ENCODE data around the gene MICAL3. TPM values are rescaled to one million over a fixed set of nuclear protein-coding genes. Genes with fewer than 3 reads are reported as not detected.

Gene MICAL3
- total RNA-seq, 2 donors from 2014 or later: 33.6 to 34.0 TPM

- DNase-seq: no peak
- Histone ChIP-seq H3K4me1 (no peaks in the 10 kb centered on the region), H3K4me3 (no peak overlapping the region), H3K36me3 (replicated peaks in 1 of 2; ENCODE audit: insufficient read depth in 1 of 2, low read depth in 2 of 2) (peaks cover 0 to 11% of the 10 kb centered on the region in 2 donors), H3K27me3 (no peaks in the 10 kb centered on the region), H3K27ac (no peak overlapping the region), H3K9me3 (no peaks in the 10 kb centered on the region)
- intact Hi-C loops (cut with DNase I): no loop called here
- WGBS, 2 donors: 88 to 91% methylated on average over 15 to 19 of the region's 20 CpGs
- ATAC-seq: no peak
- no peak for TF ChIP-seq CTCF (IDR thresholded peaks at IDR 0.05)
- TF ChIP-seq POLR2A (IDR thresholded peaks at IDR 0.05): no peak
Measured at GRCh38 chr22:17814830-17815229, 209.5 kb downstream of the MICAL3 start.

- DNase-seq: no peak
- no peak for ATAC-seq
- H3K9me3 ChIP-seq: no peaks in the 10 kb centered on the region
- no peaks in the 10 kb centered on the region for H3K27me3 ChIP-seq
- WGBS, 2 donors: 82 to 85% methylated on average over 6 of the region's 6 CpGs
- intact Hi-C loops (cut with DNase I): no loop called here
- no peak for TF ChIP-seq CTCF (IDR thresholded peaks at IDR 0.05)
- no peak for TF ChIP-seq POLR2A (IDR thresholded peaks at IDR 0.05)
- no peak overlapping the region for H3K4me3 ChIP-seq
- H3K27ac ChIP-seq: no peak overlapping the region
- no peaks in the 10 kb centered on the region for H3K4me1 ChIP-seq
- H3K36me3 ChIP-seq (replicated peaks in 1 of 2; ENCODE audit: insufficient read depth in 1 of 2, low read depth in 2 of 2): peaks cover 0 to 14% of the 10 kb centered on the region in 2 donors
Measured at GRCh38 chr22:17814084-17814483, 210.3 kb downstream of the MICAL3 start.

GRCh38 chr22:17811119-17811518 lies 213.2 kb downstream of the MICAL3 start:
- Histone ChIP-seq H3K27me3 (no peaks in the 10 kb centered on the region), H3K27ac (no peak overlapping the region), H3K4me1 (no peaks in the 10 kb centered on the region), H3K9me3 (no peaks in the 10 kb centered on the region), H3K36me3 (replicated peaks in 1 of 2; ENCODE audit: insufficient read depth in 1 of 2, low read depth in 2 of 2) (peaks cover 0 to 26% of the 10 kb centered on the region in 2 donors), H3K4me3 (no peak overlapping the region)
- DNase-seq (no peak), ATAC-seq (no peak)
- no peak for TF ChIP-seq POLR2A (IDR thresholded peaks at IDR 0.05)
- WGBS, 2 donors: 88 to 93% methylated on average over 4 of the region's 4 CpGs
- intact Hi-C loops (cut with DNase I): no loop called here

- no peaks in the 10 kb centered on the region for H3K4me1 ChIP-seq
- WGBS, 2 donors: 91 to 98% methylated on average over 9 to 12 of the region's 12 CpGs
- no peak for DNase-seq
- no peak for ATAC-seq
- no peak overlapping the region for H3K27ac ChIP-seq
- no peak for TF ChIP-seq POLR2A (IDR thresholded peaks at IDR 0.05)
- TF ChIP-seq CTCF (IDR thresholded peaks at IDR 0.05): no peak
- H3K9me3 ChIP-seq: no peaks in the 10 kb centered on the region
- no peaks in the 10 kb centered on the region for H3K27me3 ChIP-seq
- peaks cover 0 to 23% of the 10 kb centered on the region in 2 donors for H3K36me3 ChIP-seq (replicated peaks in 1 of 2; ENCODE audit: insufficient read depth in 1 of 2, low read depth in 2 of 2)
- intact Hi-C loops (cut with DNase I): no loop called here
- H3K4me3 ChIP-seq: no peak overlapping the region
Measured at GRCh38 chr22:17810570-17811116, 213.7 kb downstream of the MICAL3 start.

GRCh38 chr22:17808693-17809403 lies 215.5 kb downstream of the MICAL3 start:
- H3K27me3 ChIP-seq: no peaks in the 10 kb centered on the region
- H3K4me3 ChIP-seq: no peak overlapping the region
- no peaks in the 10 kb centered on the region for H3K9me3 ChIP-seq
- H3K27ac ChIP-seq: no peak overlapping the region
- TF ChIP-seq POLR2A (IDR thresholded peaks at IDR 0.05) (no peak), CTCF (IDR thresholded peaks at IDR 0.05) (no peak)
- H3K4me1 ChIP-seq: no peaks in the 10 kb centered on the region
- intact Hi-C loops (cut with DNase I): no loop called here
- peaks cover 0 to 21% of the 10 kb centered on the region in 2 donors for H3K36me3 ChIP-seq (replicated peaks in 1 of 2; ENCODE audit: insufficient read depth in 1 of 2, low read depth in 2 of 2)
- ATAC-seq: no peak
- 80 to 90% methylated on average over 12 to 25 of the region's 25 CpGs for WGBS, 2 donors
- DNase-seq: no peak
